Anterior cingulate cortex (tissue), 58 donors: Measurements from ENCODE around the gene KIRREL3.
"Not testable (repeated sequence)": the region's sequence is repeated elsewhere in the genome, so short reads cannot be mapped to it uniquely, and the experiment has no call there.

ENCODE experiments used
- DNase-seq, 58 donors: peaks; one replicate each; lab custom pipeline; 2025; lab: John Stamatoyannopoulos, UW

Gene KIRREL3

GRCh38 chr11:126394036-126394435 lies 606.5 kb downstream of the KIRREL3 start:
- no peak for DNase-seq

- DNase-seq, result no peak
Measured at GRCh38 chr11:126393143-126393542, 607.4 kb downstream of the KIRREL3 start.

- no peak for DNase-seq
Measured at GRCh38 chr11:126392633-126393013, 607.9 kb downstream of the KIRREL3 start.

GRCh38 chr11:126391970-126392632 lies 608.5 kb downstream of the KIRREL3 start:
- DNase-seq, result peak in 41 of 58 donors; percentile 16 to 78 (median 40)

GRCh38 chr11:126391286-126391954 lies 609.1 kb downstream of the KIRREL3 start:
- no peak for DNase-seq

- DNase-seq, result peak in 3 of 58 donors; percentile 5 to 37 (median 8)
Measured at GRCh38 chr11:126390272-126390867, 610.2 kb downstream of the KIRREL3 start.

- no peak for DNase-seq
Measured at GRCh38 chr11:126387857-126388256, 612.7 kb downstream of the KIRREL3 start.

GRCh38 chr11:126386729-126387071 lies 613.9 kb downstream of the KIRREL3 start:
- DNase-seq, result not testable (repeated sequence)

- DNase-seq, result no peak
Measured at GRCh38 chr11:126385991-126386728, 614.4 kb downstream of the KIRREL3 start.

- DNase-seq, result no peak
Measured at GRCh38 chr11:126384449-126385070, 616.0 kb downstream of the KIRREL3 start.

- DNase-seq, result no peak
Measured at GRCh38 chr11:126383339-126384335, 616.9 kb downstream of the KIRREL3 start.

- DNase-seq, result not testable (repeated sequence)
Measured at GRCh38 chr11:126382641-126383040, 617.9 kb downstream of the KIRREL3 start.

- not testable (repeated sequence) for DNase-seq
Measured at GRCh38 chr11:126381960-126382359, 618.6 kb downstream of the KIRREL3 start.

- no peak for DNase-seq
Measured at GRCh38 chr11:126380909-126381308, 619.7 kb downstream of the KIRREL3 start.

- DNase-seq, result peak in 1 of 58 donors; percentile 20
Measured at GRCh38 chr11:126378763-126379162, 621.8 kb downstream of the KIRREL3 start.

- no peak for DNase-seq
Measured at GRCh38 chr11:126375726-126376125, 624.8 kb downstream of the KIRREL3 start.

GRCh38 chr11:126374562-126375300 lies 625.8 kb downstream of the KIRREL3 start:
- not testable (repeated sequence) for DNase-seq

GRCh38 chr11:126373389-126374066 lies 627.0 kb downstream of the KIRREL3 start:
- peak in 3 of 58 donors; percentile 18 to 31 (median 25) for DNase-seq
